BJ (cell line): ENCODE measurements around the gene COL18A1. TPM values are rescaled to one million over a fixed set of nuclear protein-coding genes. Genes with fewer than 3 reads are reported as not detected.

ENCODE experiments used
- CTCF ChIA-PET: fragments of 350-600 bp; formaldehyde crosslinking; extraction: SDS; loops from one replicate; lab custom pipeline; 2021; ENCODE audit warnings: antibody characterized with exemption, inconsistent platforms; lab: Yijun Ruan, JAX
- POLR2A ChIA-PET: fragments of 300-600 bp; sonication (Branson Sonifier 250); formaldehyde crosslinking; extraction: SDS; loops from one replicate; lab custom pipeline; 2021; ENCODE audit warnings: antibody characterized with exemption; lab: Charles Lee
- DNase-seq: peaks from one replicate; pipeline ENCODE4 v3.0.0-alpha.2; 2011; ENCODE audit warnings: low read depth
- H3K27me3 ChIP-seq: 2 replicates; pipeline ENCODE4 v1.6.0; 2011; ENCODE audit warnings: low read length; ENCODE audit not compliant: control insufficient read depth, insufficient read depth
- H3K36me3 ChIP-seq: 2 replicates; pipeline ENCODE4 v1.5.1; 2011; ENCODE audit warnings: low read length; ENCODE audit not compliant: control insufficient read depth, insufficient read depth
- H3K4me3 ChIP-seq: 2 replicates; pipeline ENCODE4 v1.5.1; 2011; ENCODE audit warnings: low read depth, mild to moderate bottlenecking, control low read depth, low read length
- CTCF ChIP-seq: IDR thresholded peaks from 2 replicates; pipeline ENCODE4 v1.5.1; 2011; ENCODE audit warnings: low read depth, mild to moderate bottlenecking, control low read depth, inconsistent platforms, low read length, moderate library complexity; ENCODE audit not compliant: insufficient read depth
- polyA plus RNA-seq: library from polyadenylated mRNA; depleted of rRNA; stranded (reverse); fragments of >200 nt; gene quantifications from 2 replicates; pipeline ENCODE4 v1.2.3, GENCODE V29; 2011

COL18A1 gene
- polyA plus RNA-seq, 1 experiment, result 99.7 TPM

DNA sequence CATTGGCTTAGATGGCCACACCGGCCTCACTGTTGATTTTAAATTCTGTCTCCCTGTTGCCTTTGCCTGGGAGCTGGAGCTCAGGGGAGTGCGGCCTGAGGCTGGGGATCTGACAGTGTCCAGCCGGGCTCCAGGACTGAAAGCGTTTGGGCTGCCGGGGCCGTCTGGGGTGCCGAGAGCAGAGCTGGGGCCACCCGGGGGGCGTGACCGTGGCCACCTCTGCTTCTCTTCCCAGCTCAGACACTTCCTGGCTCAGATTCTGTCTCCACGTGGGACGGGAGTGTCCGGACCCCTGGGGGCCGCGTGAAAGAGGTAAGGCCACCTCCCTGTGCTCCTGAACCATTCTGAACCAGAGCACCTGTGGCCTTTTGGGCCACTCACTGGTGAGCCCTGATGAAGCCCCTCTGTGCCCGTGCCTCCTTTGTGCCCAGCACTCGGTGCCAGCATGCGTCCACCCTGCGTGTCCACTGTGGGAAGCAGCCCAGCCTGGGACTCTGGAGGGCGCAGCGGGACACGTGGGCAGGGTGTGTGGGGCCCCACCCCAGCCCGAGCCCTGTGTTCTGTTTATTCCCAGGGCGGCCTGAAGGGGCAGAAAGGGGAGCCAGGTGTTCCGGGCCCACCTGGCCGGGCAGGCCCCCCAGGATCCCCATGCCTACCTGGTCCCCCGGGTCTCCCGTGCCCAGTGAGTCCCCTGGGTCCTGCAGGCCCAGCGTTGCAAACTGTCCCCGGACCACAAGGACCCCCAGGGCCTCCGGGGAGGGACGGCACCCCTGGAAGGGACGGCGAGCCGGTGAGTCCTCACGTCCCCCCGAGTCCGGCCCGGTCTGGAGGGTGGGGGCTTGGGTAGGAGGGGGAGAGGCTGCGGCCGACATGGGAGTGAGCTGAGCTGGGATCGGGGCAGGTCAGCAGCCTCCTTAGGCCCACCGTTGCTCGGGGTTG lies 72.5 kb downstream of the COL18A1 start:
- Histone ChIP-seq H3K4me3 (no peak overlapping the region), H3K27me3 (no peaks in the 10 kb centered on the region), H3K36me3 (peaks cover 27% of the 10 kb centered on the region)
- TF ChIP-seq CTCF, result no peak
- ChIA-PET POLR2A (no interaction called here), CTCF (interaction anchor here (0.6 to 1.5 kb wide), 4 partner anchors 11 to 343 kb away, joined by 3 to 7 read pairs (median 4); no protein-coding TSS in a partner anchor)
- no peak for DNase-seq

GRCh38 chr21:45478115-45478801 lies 73.3 kb downstream of the COL18A1 start:
- CTCF ChIA-PET, result interaction anchor here (0.6 to 1.5 kb wide), 3 partner anchors 14 to 343 kb away, joined by 3 to 7 read pairs (median 4); no protein-coding TSS in a partner anchor
- no peak overlapping the region for H3K4me3 ChIP-seq
- H3K36me3 ChIP-seq, result peaks cover 29% of the 10 kb centered on the region
- TF ChIP-seq CTCF, result peak; percentile 84
- no peak for DNase-seq
- POLR2A ChIA-PET, result no interaction called here
- H3K27me3 ChIP-seq, result no peaks in the 10 kb centered on the region

- CTCF ChIA-PET, result interaction anchor here (1.5 kb wide), 2 partner anchors 13 to 342 kb away, joined by 3 to 7 read pairs; no protein-coding TSS in a partner anchor
- H3K27me3 ChIP-seq, result no peaks in the 10 kb centered on the region
- TF ChIP-seq CTCF, result no peak
- no peak overlapping the region for H3K4me3 ChIP-seq
- peaks cover 30% of the 10 kb centered on the region for H3K36me3 ChIP-seq
- POLR2A ChIA-PET, result no interaction called here
- no peak for DNase-seq
These were observed 74.1 kb downstream of the COL18A1 start for GRCh38 chr21:45478816-45479669.

DNA sequence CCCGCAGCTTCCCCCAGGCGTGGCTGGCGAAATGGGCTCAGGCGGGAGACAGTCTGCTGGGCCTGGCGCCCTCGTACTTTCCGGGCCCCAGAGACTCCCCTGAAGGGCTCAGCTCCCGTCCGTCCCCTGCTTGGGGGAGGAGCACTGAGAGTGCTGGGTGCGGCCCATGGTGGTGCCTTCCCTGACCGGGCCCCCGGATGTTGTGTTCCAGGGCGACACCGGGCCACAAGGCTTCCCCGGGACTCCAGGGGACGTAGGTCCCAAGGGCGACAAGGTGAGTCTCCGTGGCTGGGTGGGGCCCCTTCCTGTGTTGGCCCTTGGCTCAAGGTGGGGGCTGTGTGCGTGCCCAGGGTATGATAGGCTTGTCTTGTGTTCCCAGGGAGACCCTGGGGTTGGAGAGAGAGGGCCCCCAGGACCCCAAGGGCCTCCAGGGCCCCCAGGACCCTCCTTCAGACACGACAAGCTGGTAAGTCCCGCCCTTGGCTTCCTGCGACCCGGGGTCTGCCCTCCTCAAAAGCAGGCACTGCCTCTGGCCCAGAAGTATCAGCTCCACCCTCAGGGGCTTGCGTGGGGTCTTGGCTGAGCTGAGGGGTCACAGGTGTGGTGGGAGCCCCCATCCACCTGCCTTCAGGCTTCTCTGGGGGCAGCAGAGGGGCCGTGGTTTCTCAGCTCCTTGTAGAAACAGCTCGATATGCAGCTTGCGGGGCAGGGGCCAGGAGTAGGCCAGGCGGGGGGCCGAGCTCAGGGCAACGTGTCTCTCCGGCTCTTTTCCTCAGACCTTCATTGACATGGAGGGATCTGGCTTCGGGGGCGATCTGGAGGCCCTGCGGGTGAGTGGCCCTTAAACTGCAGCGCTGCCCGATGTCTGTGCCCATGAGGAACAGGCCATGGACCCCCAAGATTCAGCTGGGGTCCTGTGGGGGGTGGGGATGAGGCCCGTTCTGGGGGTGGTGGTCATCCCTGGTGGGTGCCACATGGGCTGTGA lies 75.0 kb downstream of the COL18A1 start:
- Histone ChIP-seq H3K27me3 (no peaks in the 10 kb centered on the region), H3K36me3 (peaks cover 28% of the 10 kb centered on the region), H3K4me3 (no peak overlapping the region)
- no peak for DNase-seq
- TF ChIP-seq CTCF, result no peak
- CTCF ChIA-PET, result interaction anchor here (1.0 kb wide), 1 partner anchor 21 kb away, joined by 3 read pairs; no protein-coding TSS in a partner anchor
- POLR2A ChIA-PET, result no interaction called here
